ENCODE measurements around the gene MYLK.

DNA sequence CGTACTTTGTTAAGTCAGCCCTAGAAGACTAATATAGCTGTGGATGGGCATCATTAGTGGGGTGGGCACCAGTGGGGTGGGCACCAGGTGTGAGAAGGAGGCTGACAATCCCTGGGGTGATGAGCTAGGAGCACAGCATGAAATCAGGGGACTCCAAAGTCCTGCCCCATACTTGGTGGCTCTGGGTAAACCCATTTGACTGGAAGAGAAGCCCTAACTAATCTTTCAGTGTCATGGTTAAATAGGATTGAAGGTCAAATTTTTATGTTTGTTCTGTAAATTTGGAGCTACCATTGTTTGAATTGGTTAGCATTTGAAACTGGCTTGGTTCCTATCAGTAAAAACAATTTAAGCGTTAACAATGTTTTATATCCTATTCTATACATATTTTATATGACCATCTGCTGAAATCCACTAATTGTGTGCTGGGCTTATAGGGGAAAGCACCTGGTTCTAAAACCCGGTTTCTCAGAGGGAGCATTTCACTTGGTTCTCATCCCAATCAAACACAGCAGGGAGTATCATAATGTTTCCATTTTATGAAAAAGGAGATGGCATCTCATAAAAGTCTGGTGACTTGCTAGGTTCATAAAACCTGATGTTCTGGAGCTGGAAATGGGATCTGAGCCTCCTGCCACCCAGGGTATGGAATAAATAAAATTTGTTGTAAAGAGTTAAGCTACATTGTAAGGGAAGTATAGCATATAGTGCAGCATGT lies 211.5 kb downstream of the MYLK start:
- TF ChIP-seq, protein P1, sequence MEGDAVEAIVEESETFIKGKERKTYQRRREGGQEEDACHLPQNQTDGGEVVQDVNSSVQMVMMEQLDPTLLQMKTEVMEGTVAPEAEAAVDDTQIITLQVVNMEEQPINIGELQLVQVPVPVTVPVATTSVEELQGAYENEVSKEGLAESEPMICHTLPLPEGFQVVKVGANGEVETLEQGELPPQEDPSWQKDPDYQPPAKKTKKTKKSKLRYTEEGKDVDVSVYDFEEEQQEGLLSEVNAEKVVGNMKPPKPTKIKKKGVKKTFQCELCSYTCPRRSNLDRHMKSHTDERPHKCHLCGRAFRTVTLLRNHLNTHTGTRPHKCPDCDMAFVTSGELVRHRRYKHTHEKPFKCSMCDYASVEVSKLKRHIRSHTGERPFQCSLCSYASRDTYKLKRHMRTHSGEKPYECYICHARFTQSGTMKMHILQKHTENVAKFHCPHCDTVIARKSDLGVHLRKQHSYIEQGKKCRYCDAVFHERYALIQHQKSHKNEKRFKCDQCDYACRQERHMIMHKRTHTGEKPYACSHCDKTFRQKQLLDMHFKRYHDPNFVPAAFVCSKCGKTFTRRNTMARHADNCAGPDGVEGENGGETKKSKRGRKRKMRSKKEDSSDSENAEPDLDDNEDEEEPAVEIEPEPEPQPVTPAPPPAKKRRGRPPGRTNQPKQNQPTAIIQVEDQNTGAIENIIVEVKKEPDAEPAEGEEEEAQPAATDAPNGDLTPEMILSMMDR (IDR thresholded peaks at IDR 0.05; ENCODE audit: insufficient read depth, low read length): no peak
- TF ChIP-seq, protein P2, sequence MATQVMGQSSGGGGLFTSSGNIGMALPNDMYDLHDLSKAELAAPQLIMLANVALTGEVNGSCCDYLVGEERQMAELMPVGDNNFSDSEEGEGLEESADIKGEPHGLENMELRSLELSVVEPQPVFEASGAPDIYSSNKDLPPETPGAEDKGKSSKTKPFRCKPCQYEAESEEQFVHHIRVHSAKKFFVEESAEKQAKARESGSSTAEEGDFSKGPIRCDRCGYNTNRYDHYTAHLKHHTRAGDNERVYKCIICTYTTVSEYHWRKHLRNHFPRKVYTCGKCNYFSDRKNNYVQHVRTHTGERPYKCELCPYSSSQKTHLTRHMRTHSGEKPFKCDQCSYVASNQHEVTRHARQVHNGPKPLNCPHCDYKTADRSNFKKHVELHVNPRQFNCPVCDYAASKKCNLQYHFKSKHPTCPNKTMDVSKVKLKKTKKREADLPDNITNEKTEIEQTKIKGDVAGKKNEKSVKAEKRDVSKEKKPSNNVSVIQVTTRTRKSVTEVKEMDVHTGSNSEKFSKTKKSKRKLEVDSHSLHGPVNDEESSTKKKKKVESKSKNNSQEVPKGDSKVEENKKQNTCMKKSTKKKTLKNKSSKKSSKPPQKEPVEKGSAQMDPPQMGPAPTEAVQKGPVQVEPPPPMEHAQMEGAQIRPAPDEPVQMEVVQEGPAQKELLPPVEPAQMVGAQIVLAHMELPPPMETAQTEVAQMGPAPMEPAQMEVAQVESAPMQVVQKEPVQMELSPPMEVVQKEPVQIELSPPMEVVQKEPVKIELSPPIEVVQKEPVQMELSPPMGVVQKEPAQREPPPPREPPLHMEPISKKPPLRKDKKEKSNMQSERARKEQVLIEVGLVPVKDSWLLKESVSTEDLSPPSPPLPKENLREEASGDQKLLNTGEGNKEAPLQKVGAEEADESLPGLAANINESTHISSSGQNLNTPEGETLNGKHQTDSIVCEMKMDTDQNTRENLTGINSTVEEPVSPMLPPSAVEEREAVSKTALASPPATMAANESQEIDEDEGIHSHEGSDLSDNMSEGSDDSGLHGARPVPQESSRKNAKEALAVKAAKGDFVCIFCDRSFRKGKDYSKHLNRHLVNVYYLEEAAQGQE (IDR thresholded peaks at IDR 0.05; ENCODE audit: insufficient replicate concordance, low read depth): no peak
- TF ChIP-seq POLR2AphosphoS5 (IDR thresholded peaks at IDR 0.05; ENCODE audit: low read depth) (no peak), GABPA (IDR thresholded peaks at IDR 0.05; ENCODE audit: low read depth) (no peak), SPI1 (IDR thresholded peaks at IDR 0.05; ENCODE audit: borderline replicate concordance, low read depth) (no peak)

Measured in HL-60 (cell line).